ENCODE results near the gene PODXL.

DNA sequence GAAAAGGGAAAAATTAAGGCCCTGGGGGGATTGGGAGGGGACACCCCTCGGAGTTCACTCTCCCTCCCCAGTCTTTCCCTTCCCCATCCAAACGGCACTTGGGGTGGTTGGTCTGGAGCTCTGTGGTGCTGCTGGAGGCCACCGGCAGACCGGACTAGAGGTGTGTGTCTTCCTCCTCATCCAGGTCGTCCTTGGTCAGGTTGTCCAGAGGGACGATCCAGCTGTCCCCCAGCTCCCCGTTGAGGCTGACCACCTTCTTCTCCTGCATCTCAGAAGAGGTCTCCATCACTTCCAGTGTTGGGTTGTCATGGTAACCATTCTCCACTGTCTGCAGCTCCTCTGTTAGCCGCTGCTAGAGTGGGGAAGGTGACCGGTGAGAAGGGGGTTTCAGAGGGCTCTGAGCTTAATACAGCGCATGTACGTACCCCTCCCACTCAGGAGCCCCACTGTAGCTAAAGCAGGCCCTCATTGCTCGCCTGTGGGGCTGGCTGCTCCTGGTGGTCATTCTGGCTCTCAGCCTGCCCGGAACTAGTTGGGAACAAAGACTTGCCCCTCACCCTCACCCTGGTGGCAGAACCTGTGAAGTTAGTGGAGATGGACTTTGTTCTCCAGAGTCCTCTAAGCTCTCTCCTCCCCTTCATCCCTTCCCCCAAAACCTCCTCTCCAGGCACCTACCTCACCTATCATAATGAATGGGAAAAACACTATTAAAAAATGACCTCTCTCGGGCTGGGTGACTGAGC, 52.1 kb downstream of the PODXL start:
- TF ChIP-seq GATA3 (IDR thresholded peaks at IDR 0.05; ENCODE audit: low read depth, low read length) (no peak), GATA2 (IDR thresholded peaks at IDR 0.05; ENCODE audit: low read depth, low read length) (no peak)
